Gastrocnemius medialis (tissue), 4 donors: Measurements from ENCODE around the gene SH3PXD2B.

Experiments
- POLR2A ChIP-seq, 2 donors: fragments of 450-650 bp; IDR thresholded peaks; one replicate each; pipeline ENCODE4 v1.6.1; 2017; ENCODE audit warnings: antibody characterized with exemption in 2 of 2, mild to moderate bottlenecking in 2 of 2, moderate library complexity in 2 of 2
- TF ChIP-seq, protein P1 (sequence below), 5 experiments: fragments of 450-650 bp in 3 of 5; fragments of 200-600 bp in 2 of 5; sonication (generic) in 2 of 5; IDR thresholded peaks in 4 of 5; conservative IDR thresholded peaks in 1 of 5; 1 replicate in 4 of 5; 2 replicates in 1 of 5; pipeline ENCODE4 v1.5.1; 2016 to 2019; ENCODE audit warnings: antibody characterized with exemption in 5 of 5, mild to moderate bottlenecking in 3 of 5, moderate library complexity in 3 of 5

DNA sequence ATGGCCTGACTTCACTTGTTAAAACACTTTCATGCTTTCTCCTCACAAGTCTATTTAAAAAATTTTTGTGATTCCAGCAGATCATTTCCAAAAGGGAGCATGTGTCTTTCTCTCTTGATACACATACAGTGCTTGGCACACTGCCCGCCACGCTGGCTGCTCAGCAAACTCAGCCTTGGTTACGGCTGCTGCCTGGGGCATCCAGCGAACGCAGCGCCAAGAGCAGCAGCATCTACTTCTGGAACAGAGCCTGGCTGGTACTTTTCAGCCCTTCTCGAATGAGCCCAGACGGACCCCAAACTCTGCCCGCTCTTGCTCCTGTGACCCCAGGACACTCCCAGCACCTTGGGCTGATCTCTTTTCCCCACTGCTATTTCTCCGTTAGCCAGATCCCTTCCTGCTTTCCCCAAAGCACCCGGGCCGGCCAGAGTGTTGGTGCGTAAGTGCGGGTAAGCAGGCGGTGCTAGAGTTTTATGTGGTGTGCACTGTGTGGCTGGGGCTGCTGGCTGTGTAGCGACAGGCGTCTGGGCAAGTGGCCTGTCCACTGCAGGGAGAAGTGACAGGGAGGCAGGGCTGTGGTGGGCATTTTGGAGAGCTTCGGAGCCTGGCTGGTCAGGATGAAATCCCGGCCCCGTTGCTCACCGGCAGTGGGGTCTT lies 73.2 kb downstream of the SH3PXD2B start:
- TF ChIP-seq, protein P1, sequence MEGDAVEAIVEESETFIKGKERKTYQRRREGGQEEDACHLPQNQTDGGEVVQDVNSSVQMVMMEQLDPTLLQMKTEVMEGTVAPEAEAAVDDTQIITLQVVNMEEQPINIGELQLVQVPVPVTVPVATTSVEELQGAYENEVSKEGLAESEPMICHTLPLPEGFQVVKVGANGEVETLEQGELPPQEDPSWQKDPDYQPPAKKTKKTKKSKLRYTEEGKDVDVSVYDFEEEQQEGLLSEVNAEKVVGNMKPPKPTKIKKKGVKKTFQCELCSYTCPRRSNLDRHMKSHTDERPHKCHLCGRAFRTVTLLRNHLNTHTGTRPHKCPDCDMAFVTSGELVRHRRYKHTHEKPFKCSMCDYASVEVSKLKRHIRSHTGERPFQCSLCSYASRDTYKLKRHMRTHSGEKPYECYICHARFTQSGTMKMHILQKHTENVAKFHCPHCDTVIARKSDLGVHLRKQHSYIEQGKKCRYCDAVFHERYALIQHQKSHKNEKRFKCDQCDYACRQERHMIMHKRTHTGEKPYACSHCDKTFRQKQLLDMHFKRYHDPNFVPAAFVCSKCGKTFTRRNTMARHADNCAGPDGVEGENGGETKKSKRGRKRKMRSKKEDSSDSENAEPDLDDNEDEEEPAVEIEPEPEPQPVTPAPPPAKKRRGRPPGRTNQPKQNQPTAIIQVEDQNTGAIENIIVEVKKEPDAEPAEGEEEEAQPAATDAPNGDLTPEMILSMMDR (IDR thresholded peaks at IDR 0.05 in 4 of 5, conservative IDR thresholded peaks at IDR 0.05 in 1 of 5) = no peak
- no peak for TF ChIP-seq POLR2A (IDR thresholded peaks at IDR 0.05)
